Medulla oblongata (tissue), 1 donor: Measurements from ENCODE around the gene PEX11B.
A peak's percentile ranks its signal among the peaks of the same experiment; 100 is the strongest.

Experiments
- DNase-seq: peaks from one replicate; pipeline ENCODE4 v3.0.0-alpha.2; 2015; ENCODE audit errors: extremely low spot score

Gene PEX11B

DNA sequence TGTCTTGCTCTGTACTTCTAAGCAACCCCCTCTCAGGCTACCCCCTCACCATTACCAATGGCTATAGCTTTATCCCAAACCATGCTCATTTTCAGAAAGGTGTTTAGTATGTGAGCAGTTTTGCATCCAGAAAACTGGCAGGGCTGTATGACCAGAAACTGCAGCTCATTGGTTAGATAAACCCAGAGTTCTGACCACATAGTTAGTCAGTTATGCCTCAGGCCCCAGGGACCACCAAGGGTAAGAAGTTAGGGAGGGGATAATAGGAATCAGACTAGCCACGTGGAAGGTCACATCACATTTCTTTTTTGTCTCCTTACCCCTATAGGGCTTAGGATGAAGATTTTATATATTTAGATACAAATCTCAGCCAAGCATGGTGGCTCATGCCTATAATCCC is 9.9 kb downstream of the PEX11B start:
- no peak for DNase-seq

- DNase-seq: no peak
Measured at GRCh38 chr1:145906954-145907753, 11.4 kb downstream of the PEX11B start.

DNA sequence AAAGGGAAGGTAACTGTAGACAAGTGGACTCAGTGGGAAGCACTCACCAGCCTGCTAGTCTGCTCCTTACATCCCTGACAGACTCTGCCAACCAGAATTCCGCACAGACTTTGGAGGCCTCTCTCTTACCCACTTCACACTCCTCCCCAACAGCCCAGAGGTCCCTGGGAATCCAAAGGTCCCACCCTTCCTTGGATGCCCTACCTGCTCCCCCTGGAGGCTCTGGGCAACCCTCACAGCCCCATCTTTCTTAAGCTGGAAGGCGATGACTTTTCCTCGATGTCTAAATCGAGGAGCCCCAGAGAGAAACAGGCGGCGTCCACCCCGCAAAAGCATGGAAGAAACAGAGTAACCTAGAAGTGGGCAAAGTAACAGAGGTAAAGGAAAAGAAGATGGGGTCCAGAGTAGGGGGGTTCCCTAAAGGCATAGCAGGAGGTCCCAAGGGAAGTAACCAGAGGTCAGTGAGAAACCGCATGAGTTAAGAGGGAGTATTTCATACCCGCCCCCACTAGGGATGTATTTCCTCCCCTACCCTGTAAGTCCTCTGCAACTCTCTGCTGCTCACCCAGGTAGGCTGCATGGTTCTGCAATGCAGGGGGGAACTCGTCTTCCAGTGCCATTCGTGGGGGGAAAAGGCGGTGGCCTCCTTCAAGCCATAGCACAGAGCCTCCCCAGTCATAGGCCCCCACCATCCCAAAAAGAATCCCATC is 17.1 kb downstream of the PEX11B start:
- DNase-seq: no peak

DNA sequence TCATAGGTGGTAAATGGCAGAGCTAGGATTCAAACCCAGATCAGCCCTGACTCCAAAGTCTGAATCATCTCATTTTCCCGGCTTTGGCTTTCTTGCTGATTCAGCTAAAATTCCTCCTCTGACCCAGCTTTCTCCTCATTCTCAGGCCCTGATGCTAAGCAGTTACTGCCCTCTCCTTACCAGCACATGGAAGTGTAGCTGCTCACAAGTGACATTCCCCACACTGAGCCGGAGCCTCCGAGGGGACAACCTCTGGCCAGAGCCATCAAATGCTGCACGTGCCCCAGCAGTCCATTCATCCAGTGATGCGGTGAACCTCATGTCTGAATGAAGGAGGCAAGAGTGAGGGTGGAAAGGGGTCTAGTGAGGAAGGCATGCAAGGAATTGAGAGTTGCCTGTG is 19.8 kb downstream of the PEX11B start:
- no peak for DNase-seq

GRCh38 chr1:145897969-145898368 is 20.5 kb downstream of the PEX11B start:
- DNase-seq: no peak

GRCh38 chr1:145895471-145895870 is 23.0 kb downstream of the PEX11B start:
- no peak for DNase-seq

- no peak for DNase-seq
Measured at GRCh38 chr1:145893306-145894055, 25.0 kb downstream of the PEX11B start.

GRCh38 chr1:145892486-145893087 is 25.9 kb downstream of the PEX11B start:
- no peak for DNase-seq

DNA sequence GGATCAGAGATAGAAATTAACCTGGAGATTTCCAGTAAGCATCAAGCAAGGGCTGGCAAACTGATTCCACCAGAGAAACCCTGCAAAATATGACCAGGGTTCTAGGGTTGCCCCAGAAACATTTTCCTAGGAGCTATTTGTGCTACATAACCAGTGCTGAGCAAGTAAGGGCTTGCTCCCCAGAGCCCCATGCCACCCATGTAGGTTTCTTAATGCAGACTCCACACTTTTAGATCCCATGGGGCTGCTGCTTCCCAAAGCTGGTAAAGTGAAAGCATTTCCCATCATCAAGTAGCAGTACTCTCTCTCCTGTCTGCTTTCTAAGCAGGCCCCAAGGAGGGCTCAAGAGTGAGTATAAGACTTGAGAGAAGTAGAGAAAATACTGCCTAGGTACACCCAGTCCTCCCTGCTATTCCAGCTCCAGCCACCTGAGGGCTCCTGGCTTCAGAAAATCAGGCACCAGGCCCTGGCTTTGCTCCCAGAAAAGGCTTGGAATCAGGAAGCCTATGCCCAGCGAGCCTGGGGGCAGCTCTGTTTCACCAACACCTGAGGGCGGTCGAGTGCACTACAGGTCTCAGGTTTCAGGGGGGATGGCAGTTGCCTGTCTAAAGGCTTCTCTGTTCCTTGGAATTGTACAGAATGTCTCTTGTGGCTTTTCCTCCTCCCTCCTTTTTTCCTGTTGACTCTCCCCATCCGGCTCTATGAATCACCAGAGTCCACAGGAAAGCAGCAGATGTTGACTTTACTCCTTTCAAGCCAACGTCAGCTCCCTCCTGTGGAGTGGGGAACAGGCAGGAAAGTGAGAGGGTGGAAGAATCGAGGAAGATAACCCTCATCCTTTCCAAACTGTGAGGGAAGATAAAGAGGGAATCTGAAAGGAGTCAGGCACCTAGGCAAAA is 26.7 kb downstream of the PEX11B start:
- peak; percentile 96 for DNase-seq

GRCh38 chr1:145891143-145891542 is 27.4 kb downstream of the PEX11B start:
- DNase-seq: no peak

- no peak for DNase-seq
Measured at GRCh38 chr1:145889722-145890121, 28.8 kb downstream of the PEX11B start.

DNA sequence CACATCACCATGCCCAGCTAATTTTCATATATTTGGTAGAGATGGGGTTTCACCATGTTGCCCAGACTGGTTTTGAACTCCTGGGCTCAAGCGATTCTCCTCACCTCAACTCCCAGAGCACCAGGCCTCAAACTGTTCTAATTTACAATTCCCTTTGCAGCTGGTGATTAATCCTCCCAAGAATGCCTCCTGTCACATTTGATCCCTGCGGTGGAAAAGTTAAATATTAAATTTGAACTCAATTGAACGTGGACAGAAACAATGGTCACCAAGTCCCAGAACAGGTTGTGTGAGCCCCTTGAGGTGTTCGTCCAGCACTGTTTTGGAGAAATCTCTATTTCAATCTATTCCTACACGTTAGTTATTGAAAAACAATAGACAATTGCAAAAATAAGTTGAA is 30.9 kb downstream of the PEX11B start:
- DNase-seq: no peak

DNA sequence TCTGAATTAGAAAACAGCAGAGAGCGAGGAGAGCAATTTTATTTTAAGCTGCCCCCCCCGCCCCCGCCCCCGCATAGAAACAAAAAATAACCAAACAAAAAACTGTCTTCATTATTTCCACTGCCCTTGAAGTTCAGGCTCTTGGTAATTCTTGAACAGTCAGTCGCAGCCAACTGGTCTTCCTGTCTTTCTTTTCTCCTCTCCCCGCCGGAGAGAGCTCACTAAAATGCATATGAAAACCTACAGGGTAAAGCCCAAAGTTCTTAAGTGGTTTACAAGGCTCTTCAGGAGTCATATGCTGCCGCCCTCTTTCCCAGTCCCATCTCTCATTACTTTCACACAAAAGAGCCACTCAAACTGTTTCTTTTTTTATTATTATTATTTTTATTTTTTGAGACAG is 31.7 kb downstream of the PEX11B start:
- DNase-seq: no peak

DNA sequence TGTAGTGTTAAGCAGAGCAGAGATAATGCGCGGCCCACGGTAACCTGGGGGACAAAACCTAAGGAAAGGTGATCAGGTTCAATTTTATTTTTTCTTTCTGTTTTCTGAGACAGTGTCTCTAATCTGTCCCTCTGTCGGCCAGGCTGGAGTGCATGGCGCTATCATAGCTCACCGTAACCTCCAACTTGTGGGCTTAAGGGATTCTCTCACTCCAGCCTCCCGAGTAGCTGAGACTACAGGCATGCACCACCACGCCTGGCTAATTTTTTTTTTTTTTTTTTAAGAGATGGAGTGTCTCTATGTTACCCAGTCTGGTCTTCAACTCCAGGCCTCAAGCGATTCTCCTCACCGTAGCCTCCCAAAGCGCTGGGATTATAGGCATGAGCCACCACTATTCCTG is 32.1 kb downstream of the PEX11B start:
- no peak for DNase-seq

DNA sequence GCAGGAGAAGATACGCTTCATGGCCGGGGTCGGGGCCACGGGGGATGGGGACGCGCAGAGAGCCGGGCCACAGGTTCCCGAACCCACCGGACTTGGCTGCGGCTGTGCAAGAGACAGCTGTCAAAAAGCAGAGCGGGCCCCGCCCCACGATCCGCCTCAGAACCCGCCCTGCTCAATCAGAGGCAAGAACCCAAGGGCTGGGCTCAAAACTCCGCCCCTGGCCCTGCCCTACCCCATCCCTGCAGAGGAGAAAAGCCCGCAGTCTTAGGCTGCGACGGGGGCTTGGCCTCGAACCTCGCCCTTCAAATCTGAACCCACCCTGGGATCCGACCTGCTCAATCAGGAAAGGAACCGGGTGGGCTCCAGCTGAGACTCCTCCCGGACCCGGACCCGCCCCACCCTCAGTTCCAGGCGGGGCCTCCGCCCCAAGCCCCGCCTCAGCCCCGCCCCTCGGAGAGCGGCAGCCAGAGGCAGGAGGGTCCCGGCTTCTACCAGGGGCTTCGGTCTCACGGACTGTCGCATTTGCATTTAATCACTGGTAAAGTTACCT is 32.7 kb downstream of the PEX11B start, which contains the start of gene ANKRD35:
ANKRD35 (minus strand) TSS at position 129 of the 550 bp plus-strand sequence; CDS start at position 21, 108 bp downstream.
- peak; percentile 80 for DNase-seq

- no peak for DNase-seq
Measured at GRCh38 chr1:145884675-145885074, 33.8 kb downstream of the PEX11B start.

GRCh38 chr1:145879775-145880174 is 38.7 kb downstream of the PEX11B start:
- DNase-seq: no peak

DNA sequence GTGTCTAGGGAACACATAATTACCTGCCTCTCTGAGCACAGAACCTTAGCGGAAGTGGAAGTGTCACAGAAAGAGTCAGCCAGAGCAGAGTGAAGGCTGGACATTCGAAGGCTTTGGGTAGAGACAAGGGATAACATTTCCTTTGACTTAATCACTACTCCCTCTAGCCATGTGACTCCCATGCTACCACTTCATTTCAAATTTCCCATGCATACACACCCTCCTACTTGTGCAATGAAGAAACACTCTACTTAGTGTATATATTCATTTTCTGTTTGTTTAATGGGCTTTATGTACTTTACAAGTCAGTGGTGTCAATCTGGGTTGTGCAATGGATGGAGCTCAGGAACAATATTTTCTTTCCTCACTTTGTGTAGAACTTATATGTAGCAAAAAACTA is 39.8 kb downstream of the PEX11B start:
- no peak for DNase-seq

DNA sequence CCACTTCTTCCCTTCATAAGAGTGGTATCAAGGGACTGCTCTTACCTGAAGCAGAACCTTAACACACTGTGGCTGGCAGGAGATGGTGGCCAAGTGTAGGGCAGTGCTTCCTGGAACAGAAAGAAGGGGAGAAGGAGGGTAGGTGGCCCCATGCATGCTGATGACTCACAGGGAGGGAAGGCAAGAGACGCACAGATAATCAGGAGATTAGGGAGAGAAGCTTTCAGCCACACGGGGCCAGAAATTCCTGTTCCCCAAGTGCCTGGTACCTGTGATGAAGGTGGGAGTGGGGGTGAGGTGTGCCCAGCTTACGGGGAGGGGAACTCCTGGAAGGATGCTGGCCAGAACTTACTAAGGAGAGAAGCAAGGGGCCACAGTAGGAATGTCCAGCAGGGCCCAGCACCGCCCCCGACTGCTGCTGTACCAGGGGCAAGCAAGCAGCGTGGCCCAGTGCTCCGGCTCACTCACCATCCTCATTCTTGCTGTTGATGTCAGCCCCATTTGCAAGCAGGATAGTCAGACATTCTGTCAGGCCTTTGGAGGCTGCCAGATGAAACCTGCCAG is 40.5 kb downstream of the PEX11B start:
- DNase-seq: no peak

DNA sequence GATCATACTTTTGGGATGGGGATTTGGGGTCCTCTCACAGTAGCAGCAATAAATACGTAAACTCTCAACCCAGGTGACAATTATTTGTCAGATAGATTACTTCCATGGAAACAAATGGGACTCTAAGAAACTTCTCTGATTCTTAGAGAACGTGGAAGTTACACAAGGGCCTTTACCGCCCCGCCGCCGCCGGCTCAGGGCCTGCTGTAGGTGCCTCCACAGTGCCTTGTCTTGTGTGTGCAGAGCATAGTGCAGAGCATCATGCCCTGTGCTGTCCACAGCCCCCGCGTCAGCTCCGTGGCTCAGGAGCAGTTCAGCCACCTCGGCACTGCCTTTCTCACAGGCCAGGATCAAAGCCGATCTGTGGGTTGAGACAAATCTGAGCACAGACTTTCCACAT is 43.9 kb downstream of the PEX11B start:
- DNase-seq: no peak
